BLaER1 treated with 17β-estradiol and CSF1 and Interleukin-3, amounts not matched to agents 10 nM and 100 nM (cell line): ENCODE results near the gene ZBTB49.
A peak's percentile ranks its signal among the peaks of the same experiment; 100 is the strongest.
"Not testable (repeated sequence)": the region's sequence is repeated elsewhere in the genome, so short reads cannot be mapped to it uniquely, and the experiment has no call there.

ENCODE experiments used
- H3K27ac ChIP-seq, 11 experiments: shearing (Covaris generic); formaldehyde crosslinking; 2 replicates each; pipeline ENCODE4 v1.8.1; 2022
- H3K27me3 ChIP-seq, 11 experiments: shearing (Covaris generic); formaldehyde crosslinking; 2 replicates each; pipeline ENCODE4 v1.8.1; 2022
- H3K36me3 ChIP-seq, 11 experiments: shearing (Covaris generic); formaldehyde crosslinking; 2 replicates each; pipeline ENCODE4 v1.8.1; 2022
- H3K4me1 ChIP-seq, 10 experiments: shearing (Covaris generic); formaldehyde crosslinking; 2 replicates each; pipeline ENCODE4 v1.8.1; 2022
- H3K4me2 ChIP-seq, 11 experiments: shearing (Covaris generic); formaldehyde crosslinking; 2 replicates each; pipeline ENCODE4 v1.8.1; 2022
- H3K4me3 ChIP-seq, 10 experiments: shearing (Covaris generic); formaldehyde crosslinking; 2 replicates each; pipeline ENCODE4 v1.8.1; 2022
- H3K9ac ChIP-seq, 11 experiments: shearing (Covaris generic); formaldehyde crosslinking; 2 replicates each; pipeline ENCODE4 v1.8.1; 2022
- H3K9me3 ChIP-seq, 11 experiments: shearing (Covaris generic); formaldehyde crosslinking; replicated peaks in 1 of 11; 2 replicates each; pipeline ENCODE4 v1.8.1; 2022
- H4K20me1 ChIP-seq, 11 experiments: shearing (Covaris generic); formaldehyde crosslinking; 2 replicates each; pipeline ENCODE4 v1.8.1; 2022
- Cebpa-rat ChIP-seq, 11 experiments: shearing (Covaris generic); IDR thresholded peaks; 2 replicates each; pipeline ENCODE4 v1.8.1; 2022

Gene ZBTB49

GRCh38 chr4:4347585-4347984 lies 57.5 kb downstream of the ZBTB49 start:
- no peaks in the 10 kb centered on the region for H4K20me1 ChIP-seq
- no peak for TF ChIP-seq Cebpa-rat (IDR thresholded peaks at IDR 0.05)
- no peaks in the 10 kb centered on the region for H3K27me3 ChIP-seq
- peak overlapping the region in 1 of 11 experiments; percentile 43; a peak in 3 of 22 replicates for H3K27ac ChIP-seq
- no peak overlapping the region for H3K4me3 ChIP-seq
- H3K4me1 ChIP-seq: peaks cover 0 to 55% (median 29%) of the 10 kb centered on the region in 10 experiments; a peak in 15 of 20 replicates
- H3K36me3 ChIP-seq: 0 out of 22 replicates have a peak, but pooled peaks cover 0 to 5% (median 0%) of the 10 kb centered on the region in 11 experiments
- peaks cover 32 to 67% (median 56%) of the 10 kb centered on the region in 11 experiments for H3K9me3 ChIP-seq
- H3K9ac ChIP-seq: no peak overlapping the region
- H3K4me2 ChIP-seq: peak overlapping the region in 3 of 11 experiments; percentile 0 to 50 (median 17); a peak in 4 of 22 replicates

- Histone ChIP-seq H3K4me2 (peak overlapping the region in 6 of 11 experiments; percentile 24 to 50 (median 32); a peak in 10 of 22 replicates), H3K27ac (peak overlapping the region in 3 of 11 experiments; percentile 14 to 49 (median 43); a peak in 3 of 22 replicates)
Observed at GRCh38 chr4:4348585-4348984, 58.5 kb downstream of the ZBTB49 start.

GRCh38 chr4:4349867-4350266 lies 59.8 kb downstream of the ZBTB49 start:
- no peak overlapping the region for H3K27ac ChIP-seq
- H3K27me3 ChIP-seq: no peaks in the 10 kb centered on the region
- H3K9ac ChIP-seq: no peak overlapping the region
- TF ChIP-seq Cebpa-rat (IDR thresholded peaks at IDR 0.05): no peak
- H3K9me3 ChIP-seq: peaks cover 48 to 89% (median 78%) of the 10 kb centered on the region in 11 experiments
- peaks cover 0 to 33% (median 17%) of the 10 kb centered on the region in 10 experiments; a peak in 15 of 20 replicates for H3K4me1 ChIP-seq
- 0 out of 22 replicates have a peak, but pooled peaks cover 0 to 5% (median 0%) of the 10 kb centered on the region in 11 experiments for H3K36me3 ChIP-seq
- no peaks in the 10 kb centered on the region for H4K20me1 ChIP-seq
- H3K4me2 ChIP-seq: no peak overlapping the region
- H3K4me3 ChIP-seq: no peak overlapping the region; a peak in 1 of 20 replicates

More at GRCh38 chr4:4348585-4348984, 58.5 kb downstream of the ZBTB49 start:
- Histone ChIP-seq H3K4me1 (peaks cover 0 to 45% (median 26%) of the 10 kb centered on the region in 10 experiments; a peak in 15 of 20 replicates), H3K9me3 (peaks cover 41 to 77% (median 66%) of the 10 kb centered on the region in 11 experiments), H3K4me3 (peak overlapping the region in 1 of 10 experiments; percentile 43; a peak in 2 of 20 replicates)
- H3K27me3 ChIP-seq, H4K20me1 ChIP-seq, H3K9ac ChIP-seq, H3K36me3 ChIP-seq: not testable (repeated sequence)

GRCh38 chr4:4350909-4351308 lies 60.9 kb downstream of the ZBTB49 start:
- Histone ChIP-seq H3K27me3 (no peaks in the 10 kb centered on the region), H3K27ac (no peak overlapping the region), H3K4me2 (no peak overlapping the region), H3K9ac (no peak overlapping the region), H3K36me3 (0 out of 22 replicates have a peak, but pooled peaks cover 0 to 5% (median 0%) of the 10 kb centered on the region in 11 experiments), H3K4me3 (no peak overlapping the region), H3K9me3 (peaks cover 48 to 89% (median 78%) of the 10 kb centered on the region in 11 experiments), H3K4me1 (peaks cover 0 to 22% (median 7%) of the 10 kb centered on the region in 10 experiments; a peak in 12 of 20 replicates), H4K20me1 (no peaks in the 10 kb centered on the region)
- TF ChIP-seq Cebpa-rat (IDR thresholded peaks at IDR 0.05): no peak

GRCh38 chr4:4355302-4355701 lies 65.3 kb downstream of the ZBTB49 start:
- Histone ChIP-seq H3K4me3 (no peak overlapping the region), H3K27ac (no peak overlapping the region), H3K36me3 (no peaks in the 10 kb centered on the region), H4K20me1 (no peaks in the 10 kb centered on the region), H3K9me3 (peaks cover 28 to 55% (median 43%) of the 10 kb centered on the region in 11 experiments), H3K27me3 (no peaks in the 10 kb centered on the region), H3K4me1 (peaks cover 0 to 7% (median 4%) of the 10 kb centered on the region in 10 experiments; a peak in 14 of 20 replicates), H3K4me2 (no peak overlapping the region; a peak in 1 of 22 replicates), H3K9ac (no peak overlapping the region)
- no peak for TF ChIP-seq Cebpa-rat (IDR thresholded peaks at IDR 0.05)

- no peaks in the 10 kb centered on the region for H3K36me3 ChIP-seq
- no peak overlapping the region for H3K27ac ChIP-seq
- peaks cover 23 to 49% (median 36%) of the 10 kb centered on the region in 11 experiments for H3K9me3 ChIP-seq
- H3K27me3 ChIP-seq: no peaks in the 10 kb centered on the region
- TF ChIP-seq Cebpa-rat (IDR thresholded peaks at IDR 0.05): no peak
- H3K4me2 ChIP-seq: no peak overlapping the region
- H3K4me1 ChIP-seq: peaks cover 0 to 13% (median 10%) of the 10 kb centered on the region in 10 experiments; a peak in 14 of 20 replicates
- H3K9ac ChIP-seq: no peak overlapping the region
- no peaks in the 10 kb centered on the region for H4K20me1 ChIP-seq
- H3K4me3 ChIP-seq: no peak overlapping the region
Observed at GRCh38 chr4:4356106-4357041, 66.3 kb downstream of the ZBTB49 start.

- no peaks in the 10 kb centered on the region for H3K36me3 ChIP-seq
- H3K27me3 ChIP-seq: no peaks in the 10 kb centered on the region
- no peak for TF ChIP-seq Cebpa-rat (IDR thresholded peaks at IDR 0.05)
- no peak overlapping the region for H3K4me3 ChIP-seq
- H3K4me1 ChIP-seq: peaks cover 0 to 17% (median 12%) of the 10 kb centered on the region in 10 experiments; a peak in 14 of 20 replicates
- no peaks in the 10 kb centered on the region for H4K20me1 ChIP-seq
- no peak overlapping the region for H3K9ac ChIP-seq
- H3K9me3 ChIP-seq: peaks cover 25 to 52% (median 36%) of the 10 kb centered on the region in 11 experiments
- H3K27ac ChIP-seq: no peak overlapping the region
- H3K4me2 ChIP-seq: no peak overlapping the region
Observed at GRCh38 chr4:4358093-4358854, 68.2 kb downstream of the ZBTB49 start.

- Histone ChIP-seq H3K27me3 (no peaks in the 10 kb centered on the region), H3K9ac (no peak overlapping the region), H3K9me3 (peaks cover 41 to 61% (median 52%) of the 10 kb centered on the region in 11 experiments), H3K27ac (no peak overlapping the region), H3K36me3 (no peaks in the 10 kb centered on the region), H3K4me2 (no peak overlapping the region), H3K4me3 (no peak overlapping the region), H3K4me1 (peaks cover 0 to 27% (median 16%) of the 10 kb centered on the region in 10 experiments; a peak in 14 of 20 replicates), H4K20me1 (no peaks in the 10 kb centered on the region)
- no peak for TF ChIP-seq Cebpa-rat (IDR thresholded peaks at IDR 0.05)
Observed at GRCh38 chr4:4361883-4362282, 71.8 kb downstream of the ZBTB49 start.
